SK-N-SH treated with all-trans-retinoic acid at 6 μM for 48 hours (cell line): ENCODE data around the gene OR6Q1.
"Not testable (repeated sequence)": the region's sequence is repeated elsewhere in the genome, so short reads cannot be mapped to it uniquely, and the experiment has no call there.

Source experiments
- CREB5 ChIP-seq: fragments of 250-450 bp; sonication (Bioruptor Pico); IDR thresholded peaks from 2 replicates; pipeline ENCODE4 v1.5.1; 2020; ENCODE audit warnings: low read depth, mild to moderate bottlenecking, moderate library complexity
- PATZ1 ChIP-seq: fragments of 250-450 bp; sonication (Bioruptor Pico); IDR thresholded peaks from 2 replicates; pipeline ENCODE4 v1.8.0; 2020; ENCODE audit warnings: mild to moderate bottlenecking, moderate library complexity, borderline replicate concordance
- SNAI2 ChIP-seq: fragments of 250-450 bp; sonication (Bioruptor Pico); IDR thresholded peaks from 2 replicates; pipeline ENCODE4 v1.5.0; 2020; ENCODE audit warnings: mild to moderate bottlenecking, moderate library complexity
- TOX ChIP-seq: fragments of 250-450 bp; sonication (Bioruptor Pico); IDR thresholded peaks from 2 replicates; pipeline ENCODE4 v1.8.0; 2021; ENCODE audit warnings: mild to moderate bottlenecking, moderate library complexity, borderline replicate concordance
- ZFP3 ChIP-seq: fragments of 250-450 bp; sonication (Bioruptor Pico); IDR thresholded peaks from 2 replicates; pipeline ENCODE4 v1.5.0; 2020; ENCODE audit warnings: mild to moderate bottlenecking, moderate library complexity
- ZFP30 ChIP-seq: fragments of 450-650 bp; formaldehyde crosslinking; IDR thresholded peaks from 2 replicates; pipeline ENCODE4 v1.5.0; 2022; ENCODE audit warnings: mild to moderate bottlenecking, moderate library complexity
- ZNF565 ChIP-seq: fragments of 450-650 bp; formaldehyde crosslinking; conservative IDR thresholded peaks from 2 replicates; pipeline ENCODE4 v1.5.0; 2020; ENCODE audit warnings: low read depth, mild to moderate bottlenecking, moderate library complexity

- not testable (repeated sequence) for TF ChIP-seq ZFP3 (CRISPR knock-in tag); SNAI2 (CRISPR knock-in tag); ZNF565 (CRISPR knock-in tag); PATZ1 (CRISPR knock-in tag); TOX (CRISPR knock-in tag); CREB5; ZFP30 (CRISPR knock-in tag)
These were observed 31.2 kb upstream of the OR6Q1 start for GRCh38 chr11:57999523-57999922.
